ENCODE measurements around the gene MAP2.

DNA sequence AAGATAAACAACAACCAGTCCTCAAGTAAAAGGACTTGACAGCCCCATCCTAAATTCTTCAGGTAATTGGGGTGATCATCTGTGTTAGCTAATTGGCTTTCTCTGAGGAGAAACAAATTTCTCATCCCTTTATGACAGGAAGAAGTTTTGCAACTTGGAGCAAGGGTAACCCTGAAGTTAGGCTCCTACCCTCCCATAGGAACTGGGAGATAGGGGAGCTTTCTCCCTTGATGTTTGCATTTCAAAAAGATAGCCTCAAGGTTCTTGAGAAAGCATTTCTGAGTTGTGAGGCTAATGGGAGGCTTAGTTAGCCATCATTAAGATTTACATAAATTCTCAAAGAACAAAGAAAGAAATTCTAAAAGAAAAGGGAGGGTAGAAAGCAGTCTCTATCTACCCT lies 95.4 kb downstream of the MAP2 start:
- TF ChIP-seq DPF2 (IDR thresholded peaks at IDR 0.05) (no peak), CREB1 (IDR thresholded peaks at IDR 0.05; ENCODE audit: low read depth) (no peak), FOXK2 (IDR thresholded peaks at IDR 0.05) (no peak), HDAC6 (IDR thresholded peaks at IDR 0.05; ENCODE audit: unreplicated experiment) (no peak), EZH2 (IDR thresholded peaks at IDR 0.05; ENCODE audit: borderline replicate concordance, control insufficient read depth, low read depth, low read length) (no peak), POLR2AphosphoS2 (IDR thresholded peaks at IDR 0.05; ENCODE audit: low read depth, low read length) (no peak), NFYB (IDR thresholded peaks at IDR 0.05; ENCODE audit: insufficient read depth, low read depth, low read length) (no peak), ZZZ3 (IDR thresholded peaks at IDR 0.05; ENCODE audit: control insufficient read depth, insufficient read length, low read depth) (no peak), RFX5 (IDR thresholded peaks at IDR 0.05; ENCODE audit: low read depth, low read length) (no peak), NRF1 (conservative IDR thresholded peaks at IDR 0.05; ENCODE audit: low read depth, low read length) (no peak)
- TF ChIP-seq, protein P1, sequence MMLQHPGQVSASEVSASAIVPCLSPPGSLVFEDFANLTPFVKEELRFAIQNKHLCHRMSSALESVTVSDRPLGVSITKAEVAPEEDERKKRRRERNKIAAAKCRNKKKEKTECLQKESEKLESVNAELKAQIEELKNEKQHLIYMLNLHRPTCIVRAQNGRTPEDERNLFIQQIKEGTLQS (IDR thresholded peaks at IDR 0.05; ENCODE audit: borderline replicate concordance, extremely low read depth, low read depth, low read length) = no peak
- TF ChIP-seq, protein P2, sequence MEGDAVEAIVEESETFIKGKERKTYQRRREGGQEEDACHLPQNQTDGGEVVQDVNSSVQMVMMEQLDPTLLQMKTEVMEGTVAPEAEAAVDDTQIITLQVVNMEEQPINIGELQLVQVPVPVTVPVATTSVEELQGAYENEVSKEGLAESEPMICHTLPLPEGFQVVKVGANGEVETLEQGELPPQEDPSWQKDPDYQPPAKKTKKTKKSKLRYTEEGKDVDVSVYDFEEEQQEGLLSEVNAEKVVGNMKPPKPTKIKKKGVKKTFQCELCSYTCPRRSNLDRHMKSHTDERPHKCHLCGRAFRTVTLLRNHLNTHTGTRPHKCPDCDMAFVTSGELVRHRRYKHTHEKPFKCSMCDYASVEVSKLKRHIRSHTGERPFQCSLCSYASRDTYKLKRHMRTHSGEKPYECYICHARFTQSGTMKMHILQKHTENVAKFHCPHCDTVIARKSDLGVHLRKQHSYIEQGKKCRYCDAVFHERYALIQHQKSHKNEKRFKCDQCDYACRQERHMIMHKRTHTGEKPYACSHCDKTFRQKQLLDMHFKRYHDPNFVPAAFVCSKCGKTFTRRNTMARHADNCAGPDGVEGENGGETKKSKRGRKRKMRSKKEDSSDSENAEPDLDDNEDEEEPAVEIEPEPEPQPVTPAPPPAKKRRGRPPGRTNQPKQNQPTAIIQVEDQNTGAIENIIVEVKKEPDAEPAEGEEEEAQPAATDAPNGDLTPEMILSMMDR (IDR thresholded peaks at IDR 0.05 in 2 of 3, conservative IDR thresholded peaks at IDR 0.05 in 1 of 3; ENCODE audit: control insufficient read depth in 2 of 3, extremely low read depth in 1 of 3, insufficient read depth in 1 of 3, low read depth in 3 of 3, low read length in 3 of 3) = no peak
- TF ChIP-seq, protein P3, sequence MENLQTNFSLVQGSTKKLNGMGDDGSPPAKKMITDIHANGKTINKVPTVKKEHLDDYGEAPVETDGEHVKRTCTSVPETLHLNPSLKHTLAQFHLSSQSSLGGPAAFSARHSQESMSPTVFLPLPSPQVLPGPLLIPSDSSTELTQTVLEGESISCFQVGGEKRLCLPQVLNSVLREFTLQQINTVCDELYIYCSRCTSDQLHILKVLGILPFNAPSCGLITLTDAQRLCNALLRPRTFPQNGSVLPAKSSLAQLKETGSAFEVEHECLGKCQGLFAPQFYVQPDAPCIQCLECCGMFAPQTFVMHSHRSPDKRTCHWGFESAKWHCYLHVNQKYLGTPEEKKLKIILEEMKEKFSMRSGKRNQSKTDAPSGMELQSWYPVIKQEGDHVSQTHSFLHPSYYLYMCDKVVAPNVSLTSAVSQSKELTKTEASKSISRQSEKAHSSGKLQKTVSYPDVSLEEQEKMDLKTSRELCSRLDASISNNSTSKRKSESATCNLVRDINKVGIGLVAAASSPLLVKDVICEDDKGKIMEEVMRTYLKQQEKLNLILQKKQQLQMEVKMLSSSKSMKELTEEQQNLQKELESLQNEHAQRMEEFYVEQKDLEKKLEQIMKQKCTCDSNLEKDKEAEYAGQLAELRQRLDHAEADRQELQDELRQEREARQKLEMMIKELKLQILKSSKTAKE (IDR thresholded peaks at IDR 0.05; ENCODE audit: low read depth, poor library complexity, severe bottlenecking) = no peak

Data from GM12878 (cell line).